ENCODE measurements around the gene DHRS13.

- TF ChIP-seq CTCF (IDR thresholded peaks at IDR 0.05) = no peak
- no peak for TF ChIP-seq POLR2A (IDR thresholded peaks at IDR 0.05)
Observed at GRCh38 chr17:28896491-28896883, 6.4 kb downstream of the DHRS13 start.
